Measurements from ENCODE around the gene MLKL. TPM values are rescaled to one million over a fixed set of nuclear protein-coding genes. Genes with fewer than 3 reads are reported as not detected.
A peak's percentile ranks its signal among the peaks of the same experiment; 100 is the strongest.

The MLKL gene
- total RNA-seq, 4 donors from 2014 or later: 18.4 to 47.9 (median 31.9) TPM

- TF ChIP-seq CTCF (IDR thresholded peaks at IDR 0.05): no peak
- no peak for DNase-seq (ENCODE audit: low spot score)
Observed at GRCh38 chr16:74744566-74744965, 43.9 kb upstream of the MLKL start.

GRCh38 chr16:74743668-74744299 lies 43.1 kb upstream of the MLKL start:
- peak; percentile 40 for DNase-seq (ENCODE audit: low spot score)

More at GRCh38 chr16:74744566-74744965, 43.9 kb upstream of the MLKL start:
- ATAC-seq (ENCODE audit: low FRiP score): no peak

DNA sequence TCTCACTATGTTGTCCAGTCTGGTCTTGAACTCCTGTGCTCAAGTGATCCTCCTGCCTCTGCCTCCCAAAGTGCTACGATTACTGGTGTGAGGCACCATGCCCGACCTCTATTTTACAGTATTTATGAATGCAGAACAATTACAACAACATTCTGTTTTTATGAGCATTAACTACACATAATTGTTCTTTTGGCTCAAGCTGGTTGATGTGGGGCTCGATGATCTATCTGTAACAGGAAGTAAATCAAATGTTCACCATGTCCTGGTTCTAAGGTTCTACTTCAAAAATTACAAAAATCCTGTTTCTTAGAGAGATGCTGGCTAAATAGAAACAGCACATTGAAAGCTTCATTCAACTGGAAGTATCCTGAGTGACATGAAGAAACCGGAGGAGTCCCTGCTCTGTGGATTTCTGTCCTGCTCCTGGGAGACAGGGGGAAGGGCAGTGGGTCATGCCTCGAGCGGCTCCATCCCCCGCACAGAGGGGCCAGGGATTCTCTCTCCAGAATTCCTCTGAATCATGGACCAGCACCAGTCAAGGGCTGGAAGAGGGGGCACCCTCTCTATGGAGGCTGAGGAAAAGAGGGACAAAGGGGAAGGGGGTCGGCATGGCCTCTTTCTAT lies 42.5 kb upstream of the MLKL start:
- DNase-seq (ENCODE audit: low spot score) (no peak), ATAC-seq (ENCODE audit: low FRiP score) (peak; percentile 30)

More at GRCh38 chr16:74743668-74744299, 43.1 kb upstream of the MLKL start:
- TF ChIP-seq CTCF (IDR thresholded peaks at IDR 0.05): no peak
- peak; percentile 81 for ATAC-seq (ENCODE audit: low FRiP score)

GRCh38 chr16:74742051-74742481 lies 41.4 kb upstream of the MLKL start:
- DNase-seq (ENCODE audit: low spot score): no peak
- no peak for TF ChIP-seq CTCF (IDR thresholded peaks at IDR 0.05)
- no peak for ATAC-seq (ENCODE audit: low FRiP score)

More for the DNA sequence above, 42.5 kb upstream of the MLKL start:
- TF ChIP-seq CTCF (IDR thresholded peaks at IDR 0.05): no peak

- TF ChIP-seq CTCF (IDR thresholded peaks at IDR 0.05): no peak
- ATAC-seq (ENCODE audit: low FRiP score) (no peak), DNase-seq (ENCODE audit: low spot score) (no peak)
Observed at GRCh38 chr16:74740795-74741304, 40.2 kb upstream of the MLKL start.

- ATAC-seq (ENCODE audit: low FRiP score) (no peak), DNase-seq (ENCODE audit: low spot score) (no peak)
- no peak for TF ChIP-seq CTCF (IDR thresholded peaks at IDR 0.05)
Observed at GRCh38 chr16:74739275-74739674, 38.6 kb upstream of the MLKL start.

GRCh38 chr16:74738816-74739215 lies 38.2 kb upstream of the MLKL start:
- TF ChIP-seq CTCF (IDR thresholded peaks at IDR 0.05): no peak
- DNase-seq (ENCODE audit: low spot score) (no peak), ATAC-seq (ENCODE audit: low FRiP score) (no peak)

All from omental fat pad (tissue), 4 donors.